MG63 (cell line): Measurements from ENCODE around the gene MICB. TPM values are rescaled to one million over a fixed set of nuclear protein-coding genes. Genes with fewer than 3 reads are reported as not detected.
A peak's percentile ranks its signal among the peaks of the same experiment; 100 is the strongest.
"Not testable (repeated sequence)": the region's sequence is repeated elsewhere in the genome, so short reads cannot be mapped to it uniquely, and the experiment has no call there.

ENCODE experiments used
- DNase-seq: peaks from one replicate; pipeline ENCODE4 v3.0.0-alpha.2; 2020
- H3K27me3 ChIP-seq: fragments of 250-450 bp; sonication (Bioruptor Pico); 2 replicates; pipeline ENCODE4 v1.5.1; 2020; ENCODE audit warnings: mild to moderate bottlenecking, moderate library complexity
- H3K36me3 ChIP-seq: fragments of 250-450 bp; sonication (Bioruptor Pico); 2 replicates; pipeline ENCODE4 v1.5.1; 2020; ENCODE audit warnings: mild to moderate bottlenecking, moderate library complexity
- H3K4me3 ChIP-seq: fragments of 250-450 bp; sonication (Bioruptor Pico); 2 replicates; pipeline ENCODE4 v1.5.1; 2020; ENCODE audit warnings: mild to moderate bottlenecking, moderate library complexity
- H3K9me3 ChIP-seq: fragments of 250-450 bp; sonication (Bioruptor Pico); 2 replicates; pipeline ENCODE4 v1.5.1; 2020; ENCODE audit warnings: mild to moderate bottlenecking, moderate library complexity
- total RNA-seq: library from RNA; depleted of rRNA; stranded (reverse); fragments of >200 nt; shearing (Covaris generic); gene quantifications from 2 replicates; pipeline ENCODE4 v1.2.3, GENCODE V29; 2014; ENCODE audit warnings: low replicate concordance

The MICB gene
- total RNA-seq, 1 experiment from 2014 or later, result 17.6 TPM

DNA sequence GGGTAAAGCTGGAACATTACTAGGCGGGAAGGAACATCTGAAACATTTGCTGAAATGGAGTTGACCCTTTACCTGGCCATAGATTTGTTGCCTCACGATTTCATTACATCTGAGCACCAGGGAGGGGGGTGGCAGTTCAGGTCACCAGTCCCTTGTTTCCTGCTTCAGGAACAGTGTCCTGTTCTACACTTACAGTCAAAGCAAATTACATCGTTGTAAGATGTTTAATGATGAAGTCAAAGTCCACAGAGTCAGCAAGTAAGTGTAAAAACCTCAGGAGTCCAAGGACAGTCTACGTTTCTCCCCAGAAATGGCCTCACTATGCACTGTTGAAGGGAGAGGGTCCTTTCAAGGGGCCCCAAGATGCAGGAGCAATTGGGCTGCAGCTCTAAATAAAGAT, 8.9 kb upstream of the MICB start:
- Histone ChIP-seq H3K36me3 (no peaks in the 10 kb centered on the region), H3K4me3 (no peak overlapping the region), H3K27me3 (no peaks in the 10 kb centered on the region), H3K9me3 (no peaks in the 10 kb centered on the region)
- no peak for DNase-seq

DNA sequence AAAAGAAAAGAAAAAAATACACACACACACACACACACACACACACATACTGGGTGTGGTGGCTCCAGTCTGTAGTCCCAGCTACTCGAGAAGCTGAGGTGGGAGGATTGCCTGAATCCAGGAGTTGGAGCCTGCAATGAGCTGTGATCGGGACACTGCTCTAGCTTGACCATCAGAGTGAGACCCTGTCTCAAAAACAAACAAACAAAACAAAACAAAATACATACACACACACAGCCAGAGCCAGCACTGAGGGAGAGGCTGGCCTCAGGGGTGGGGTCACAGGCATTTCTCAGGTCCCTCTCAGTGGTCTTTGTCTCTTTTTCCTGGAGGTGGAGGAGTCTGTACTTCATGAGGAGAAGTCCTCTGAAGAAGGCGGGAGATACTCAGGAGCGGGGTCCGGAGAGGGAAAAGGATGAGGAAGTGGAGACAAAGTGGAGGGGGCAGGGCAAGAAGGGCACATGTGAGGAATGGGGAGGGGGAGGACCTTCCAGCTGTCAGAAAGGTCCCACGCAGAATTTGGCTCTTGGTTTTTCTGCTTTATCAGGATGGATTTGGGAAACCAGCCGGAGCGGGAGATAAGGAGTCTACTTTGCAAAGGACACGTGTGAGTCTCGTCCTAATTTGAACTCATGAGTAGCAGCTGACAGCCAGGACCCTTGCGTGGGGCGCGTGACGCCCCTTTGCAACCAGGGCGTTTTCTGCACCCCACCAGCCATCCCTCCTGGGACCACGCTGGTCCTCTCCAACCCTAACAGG, 7.7 kb upstream of the MICB start:
- DNase-seq, result no peak
- Histone ChIP-seq H3K36me3 (no peaks in the 10 kb centered on the region), H3K27me3 (no peaks in the 10 kb centered on the region), H3K4me3 (no peak overlapping the region), H3K9me3 (no peaks in the 10 kb centered on the region)

DNA sequence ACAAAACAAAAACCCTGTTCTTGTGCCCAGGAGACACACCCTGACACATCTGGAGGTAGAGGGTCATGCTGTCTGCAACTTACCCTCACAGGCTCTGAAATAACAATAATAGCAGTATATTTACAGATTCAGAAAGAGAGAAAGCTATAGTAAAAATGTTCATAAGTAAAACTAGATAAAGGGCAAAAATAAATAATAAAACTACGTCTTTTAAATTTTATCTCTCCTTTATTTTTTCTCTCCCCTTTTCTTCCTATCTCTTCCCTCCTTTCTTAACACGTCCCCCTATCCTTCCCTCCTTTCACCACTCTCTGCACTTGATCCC, 4.4 kb upstream of the MICB start:
- not testable (repeated sequence) for DNase-seq, H3K36me3 ChIP-seq, H3K9me3 ChIP-seq, H3K27me3 ChIP-seq
- peak overlapping the region; percentile 62 for H3K4me3 ChIP-seq

DNA sequence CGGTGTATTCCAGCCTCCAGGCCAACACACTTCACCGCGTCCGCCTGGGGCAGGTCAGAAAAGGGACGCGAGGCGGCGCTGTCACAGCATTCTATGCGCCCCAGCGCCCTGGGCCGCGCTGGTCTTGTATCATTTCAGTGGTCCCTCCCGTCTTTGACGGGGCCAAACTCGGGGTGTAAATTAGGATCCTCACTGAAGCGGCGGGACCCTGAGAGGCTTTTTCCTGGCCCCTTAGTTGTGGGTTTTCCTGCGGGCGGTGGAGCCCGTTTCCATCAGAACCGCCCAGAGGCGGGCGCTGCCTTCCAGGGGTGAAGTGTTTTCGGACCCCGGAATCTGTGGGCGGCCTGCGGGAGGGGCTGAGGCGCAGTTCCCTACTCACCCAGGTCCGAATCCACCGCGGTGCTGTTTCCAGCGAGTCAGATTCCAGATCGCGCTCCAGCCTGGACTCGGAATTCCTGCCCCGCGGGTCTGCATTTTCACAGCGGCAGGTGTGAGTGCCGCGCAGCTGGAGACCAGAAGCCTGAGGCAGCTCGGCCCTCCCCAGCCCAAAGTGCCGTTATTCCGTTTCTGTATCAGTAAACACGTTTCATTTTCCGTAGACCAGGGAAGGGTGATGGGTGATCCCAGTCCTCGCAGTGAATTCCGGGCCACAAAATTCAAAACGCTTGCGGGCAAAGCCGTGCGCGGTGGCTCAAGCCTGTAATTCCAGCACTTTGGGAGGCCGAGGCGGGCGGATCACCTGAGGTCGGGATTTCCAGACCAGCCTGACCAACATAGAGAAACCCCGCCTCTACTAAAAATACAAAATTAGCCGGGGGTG, 3.9 kb upstream of the MICB start:
- no peaks in the 10 kb centered on the region for H3K36me3 ChIP-seq
- H3K9me3 ChIP-seq, result no peaks in the 10 kb centered on the region
- peak; percentile 72 for DNase-seq
- H3K4me3 ChIP-seq, result peak overlapping the region; percentile 62
- no peaks in the 10 kb centered on the region for H3K27me3 ChIP-seq

DNA sequence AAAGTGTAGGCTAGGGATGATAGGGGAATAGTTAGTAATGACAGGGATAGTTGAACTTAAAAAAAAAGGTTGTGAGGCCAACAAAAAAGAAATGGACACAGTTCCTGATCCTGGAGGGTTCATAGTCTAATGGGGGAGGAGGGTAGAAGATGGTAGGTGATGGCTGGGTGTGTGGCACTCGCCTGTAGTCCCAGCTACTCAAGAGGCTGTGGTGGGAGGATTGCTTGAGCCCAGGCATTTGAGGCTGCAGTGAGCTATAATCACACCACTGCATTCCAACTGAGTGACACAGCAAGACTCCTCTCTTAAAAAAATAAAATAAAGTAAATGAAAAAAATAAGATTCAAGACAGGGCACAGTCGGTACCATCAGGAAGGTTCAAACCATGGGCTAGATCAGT, 2.4 kb upstream of the MICB start:
- Histone ChIP-seq H3K36me3 (no peaks in the 10 kb centered on the region), H3K9me3 (no peaks in the 10 kb centered on the region), H3K27me3 (no peaks in the 10 kb centered on the region), H3K4me3 (peak overlapping the region; percentile 62)
- peak; percentile 56 for DNase-seq

DNA sequence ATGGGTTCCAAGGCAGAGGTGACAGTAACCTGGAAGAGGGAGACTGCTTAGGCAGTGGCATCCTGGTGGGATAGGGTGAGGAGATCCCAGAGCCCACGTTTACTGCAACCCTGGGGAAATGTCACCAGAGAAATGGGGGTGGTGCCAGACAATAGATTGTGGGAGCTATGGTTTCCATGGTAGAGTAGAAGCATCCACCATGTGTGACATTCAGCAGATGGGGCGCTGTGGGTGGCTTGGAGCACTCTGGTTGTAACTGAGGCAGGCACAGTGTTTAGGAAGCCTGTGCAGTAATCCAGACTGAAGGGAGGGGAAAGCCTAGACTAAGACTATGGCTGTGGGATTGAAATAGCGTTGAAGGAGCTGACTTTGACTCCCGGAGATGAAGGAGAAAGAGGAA, 1.1 kb upstream of the MICB start:
- H3K9me3 ChIP-seq, H3K27me3 ChIP-seq, H3K4me3 ChIP-seq, H3K36me3 ChIP-seq, DNase-seq: not testable (repeated sequence)

DNA sequence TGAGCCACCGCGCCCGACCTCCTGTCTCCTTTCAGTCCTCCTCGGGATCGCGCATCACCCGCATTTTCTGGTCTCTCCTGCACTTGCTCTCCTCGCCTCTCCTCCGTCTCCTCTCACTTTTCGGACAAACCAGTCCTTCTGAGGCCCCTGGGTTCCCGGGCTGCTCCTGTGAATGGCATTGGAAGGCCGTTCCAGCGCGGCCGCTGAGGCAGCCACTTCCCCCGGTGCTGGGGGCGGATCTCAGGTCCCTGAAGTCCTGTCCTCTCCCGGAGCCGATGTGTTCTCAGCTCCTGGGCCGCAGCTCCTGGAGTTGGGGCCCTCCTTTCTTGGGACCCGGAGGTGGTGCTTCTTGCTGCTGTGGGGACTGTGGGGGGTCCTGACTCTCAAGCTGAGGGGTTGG, 803 bp downstream of the MICB start:
- H3K27me3 ChIP-seq, result no peaks in the 10 kb centered on the region
- H3K4me3 ChIP-seq, result no peak overlapping the region
- DNase-seq, result no peak
- no peaks in the 10 kb centered on the region for H3K9me3 ChIP-seq
- no peaks in the 10 kb centered on the region; the same call in 1 of the 2 replicates for H3K36me3 ChIP-seq

DNA sequence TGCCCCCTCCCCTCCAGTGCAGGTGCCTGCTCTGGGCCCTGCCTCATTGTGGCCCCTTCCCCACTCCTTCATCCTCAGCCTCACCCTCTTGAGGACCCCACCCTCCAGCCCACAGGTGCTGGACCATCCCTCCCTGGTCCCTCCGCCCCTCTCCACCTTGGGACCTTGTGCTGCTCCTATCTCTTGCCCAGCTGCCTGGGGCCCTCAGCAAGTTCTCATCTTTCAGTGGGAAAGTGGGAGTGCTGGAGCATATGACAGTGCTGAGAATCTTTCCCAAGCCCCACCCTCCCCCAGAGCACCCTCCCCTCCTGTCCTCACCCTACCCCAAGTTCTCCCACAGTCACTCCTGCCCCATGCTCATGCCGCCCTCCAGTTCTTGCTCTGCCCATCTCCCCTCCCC, 1.7 kb downstream of the MICB start:
- H3K27me3 ChIP-seq, H3K4me3 ChIP-seq, DNase-seq, H3K9me3 ChIP-seq, H3K36me3 ChIP-seq: not testable (repeated sequence)

DNA sequence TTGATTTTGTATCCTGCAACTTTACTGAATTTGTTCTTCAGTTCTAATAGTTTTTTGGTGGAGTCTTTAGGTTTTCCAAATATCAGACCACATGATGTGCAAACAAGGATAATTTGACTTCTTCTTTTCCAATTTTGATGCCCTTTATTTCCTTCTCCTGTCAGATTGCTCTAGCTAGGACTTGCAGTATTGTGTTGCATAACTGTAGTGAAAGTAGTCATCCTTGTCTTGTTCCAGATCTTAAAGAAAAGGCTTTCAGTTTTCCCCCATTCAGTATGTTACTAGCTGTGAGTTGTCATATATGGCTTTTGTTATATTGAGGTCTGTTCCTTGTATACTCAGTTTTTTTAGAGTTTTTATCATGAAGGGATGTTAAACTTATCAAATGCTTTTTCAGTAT, 4.6 kb downstream of the MICB start:
- no peak for DNase-seq
- Histone ChIP-seq H3K36me3 (peaks cover 2% of the 10 kb centered on the region; the same call in 1 of the 2 replicates), H3K4me3 (no peak overlapping the region), H3K9me3 (no peaks in the 10 kb centered on the region), H3K27me3 (no peaks in the 10 kb centered on the region)

DNA sequence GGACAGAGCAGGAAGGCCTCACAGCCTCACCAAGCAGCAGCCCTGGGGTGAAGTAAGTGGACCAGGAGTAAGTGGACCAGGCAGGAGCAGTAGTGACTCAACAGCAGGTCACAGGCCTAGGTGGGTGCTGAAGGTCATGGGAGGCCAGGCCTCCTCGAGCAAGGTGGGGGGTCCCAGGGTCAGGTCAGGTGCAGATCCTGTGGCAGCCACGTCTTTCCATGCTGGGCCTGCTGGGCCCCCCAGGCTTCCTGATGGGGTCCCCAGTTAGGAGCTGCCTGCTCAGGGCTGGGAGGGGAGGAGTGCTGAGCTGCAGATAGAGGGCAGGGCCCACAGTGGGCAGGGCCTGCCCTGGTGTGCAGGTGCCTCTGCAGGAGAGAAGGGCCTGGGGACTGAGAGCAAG, 11.1 kb downstream of the MICB start:
- H3K4me3 ChIP-seq, H3K9me3 ChIP-seq, H3K27me3 ChIP-seq, DNase-seq: not testable (repeated sequence)
- peaks cover 21% of the 10 kb centered on the region for H3K36me3 ChIP-seq

DNA sequence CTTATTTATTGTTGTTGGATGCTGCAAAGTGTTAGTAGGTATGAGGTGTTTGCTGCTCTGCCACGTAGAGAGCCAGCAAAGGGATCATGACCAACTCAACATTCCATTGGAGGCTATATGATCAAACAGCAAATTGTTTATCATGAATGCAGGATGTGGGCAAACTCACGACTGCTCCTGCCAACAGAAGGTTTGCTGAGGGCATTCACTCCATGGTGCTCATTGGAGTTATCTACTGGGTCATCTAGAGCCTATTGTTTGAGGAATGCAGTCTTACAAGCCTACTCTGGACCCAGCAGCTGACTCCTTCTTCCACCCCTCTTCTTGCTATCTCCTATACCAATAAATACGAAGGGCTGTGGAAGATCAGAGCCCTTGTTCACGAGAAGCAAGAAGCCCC, 12.1 kb downstream of the MICB start:
- Histone ChIP-seq H3K9me3 (no peaks in the 10 kb centered on the region), H3K27me3 (no peaks in the 10 kb centered on the region), H3K4me3 (no peak overlapping the region), H3K36me3 (peaks cover 21% of the 10 kb centered on the region)
- peak; percentile 80 for DNase-seq

DNA sequence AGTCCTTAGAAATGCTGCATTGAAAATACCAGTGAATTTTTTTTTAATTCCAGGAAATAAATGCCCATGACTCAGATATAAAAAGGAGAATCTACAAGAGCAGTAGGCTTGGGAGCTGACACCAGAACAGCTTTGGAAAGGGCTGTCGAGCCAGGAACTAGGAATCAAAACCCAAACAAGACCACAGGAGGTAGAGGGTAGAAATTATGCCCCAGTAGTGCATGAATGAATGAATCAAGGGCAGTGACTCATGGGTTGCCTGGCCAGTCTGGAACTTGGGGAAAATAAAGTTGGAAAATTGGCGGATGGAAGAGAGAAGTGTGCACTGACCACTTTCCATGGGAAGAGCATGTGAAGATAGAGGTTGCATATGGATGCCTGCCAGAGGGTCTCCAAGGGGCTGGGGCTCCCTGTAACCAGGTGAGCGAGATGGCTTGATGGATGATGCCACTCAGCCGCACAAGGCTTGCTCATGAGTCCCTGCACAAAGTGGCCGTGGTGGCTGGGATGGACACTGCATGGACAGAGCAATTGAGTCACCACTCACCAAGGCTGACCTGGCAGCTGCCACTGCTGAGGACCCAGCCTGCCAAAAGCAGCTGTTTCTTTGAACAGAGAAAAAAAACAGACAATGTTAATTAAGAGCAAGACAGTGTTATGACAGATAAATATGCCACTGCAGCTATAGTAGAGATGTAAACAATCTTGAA, 15.7 kb downstream of the MICB start:
- H3K4me3 ChIP-seq, result no peak overlapping the region
- no peaks in the 10 kb centered on the region for H3K27me3 ChIP-seq
- no peaks in the 10 kb centered on the region for H3K9me3 ChIP-seq
- DNase-seq, result peak; percentile 65
- H3K36me3 ChIP-seq, result peaks cover 19% of the 10 kb centered on the region

DNA sequence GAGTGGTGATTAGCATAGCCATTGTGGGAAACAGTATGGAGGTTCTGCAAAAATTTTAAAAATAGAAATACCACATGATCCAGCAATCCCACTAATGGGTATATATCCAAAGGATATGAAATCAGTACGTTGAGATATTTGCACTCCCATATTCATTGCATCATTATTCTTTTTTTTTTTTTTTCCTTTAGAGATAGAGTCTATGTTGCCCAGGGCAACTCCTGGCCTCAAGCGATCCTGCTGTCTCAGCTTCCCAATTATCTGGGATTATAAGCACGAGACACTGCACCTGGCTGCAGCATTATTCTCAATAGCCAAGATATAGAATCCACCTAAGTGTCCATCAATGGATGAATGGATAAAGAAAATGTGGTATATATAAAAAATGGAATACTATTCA, 23.9 kb downstream of the MICB start:
- H3K9me3 ChIP-seq, result no peaks in the 10 kb centered on the region
- H3K27me3 ChIP-seq, result no peaks in the 10 kb centered on the region
- H3K4me3 ChIP-seq, result no peak overlapping the region
- DNase-seq, result no peak
- no peaks in the 10 kb centered on the region for H3K36me3 ChIP-seq

DNA sequence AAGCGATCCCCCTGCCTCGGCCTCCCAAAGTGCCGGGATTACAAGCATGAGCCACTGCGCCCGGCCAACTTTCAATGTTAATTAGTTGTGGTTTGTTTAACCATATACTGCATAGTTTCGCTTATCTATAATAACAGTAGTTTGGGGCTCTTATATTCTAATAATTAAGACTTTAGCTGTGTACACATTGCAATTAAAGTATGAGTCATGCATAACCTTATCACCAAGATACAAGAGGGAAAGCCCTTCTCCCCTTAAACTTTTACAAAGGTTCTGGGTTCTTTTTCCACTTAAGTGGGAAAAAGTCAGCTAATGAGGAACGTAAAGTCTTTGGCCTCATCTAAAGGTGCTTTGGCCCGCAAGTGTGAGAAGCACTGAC, 27.6 kb downstream of the MICB start:
- no peak for DNase-seq
- Histone ChIP-seq H3K27me3 (no peaks in the 10 kb centered on the region), H3K9me3 (no peaks in the 10 kb centered on the region), H3K4me3 (no peak overlapping the region), H3K36me3 (peaks cover 1% of the 10 kb centered on the region; the same call in 1 of the 2 replicates)

DNA sequence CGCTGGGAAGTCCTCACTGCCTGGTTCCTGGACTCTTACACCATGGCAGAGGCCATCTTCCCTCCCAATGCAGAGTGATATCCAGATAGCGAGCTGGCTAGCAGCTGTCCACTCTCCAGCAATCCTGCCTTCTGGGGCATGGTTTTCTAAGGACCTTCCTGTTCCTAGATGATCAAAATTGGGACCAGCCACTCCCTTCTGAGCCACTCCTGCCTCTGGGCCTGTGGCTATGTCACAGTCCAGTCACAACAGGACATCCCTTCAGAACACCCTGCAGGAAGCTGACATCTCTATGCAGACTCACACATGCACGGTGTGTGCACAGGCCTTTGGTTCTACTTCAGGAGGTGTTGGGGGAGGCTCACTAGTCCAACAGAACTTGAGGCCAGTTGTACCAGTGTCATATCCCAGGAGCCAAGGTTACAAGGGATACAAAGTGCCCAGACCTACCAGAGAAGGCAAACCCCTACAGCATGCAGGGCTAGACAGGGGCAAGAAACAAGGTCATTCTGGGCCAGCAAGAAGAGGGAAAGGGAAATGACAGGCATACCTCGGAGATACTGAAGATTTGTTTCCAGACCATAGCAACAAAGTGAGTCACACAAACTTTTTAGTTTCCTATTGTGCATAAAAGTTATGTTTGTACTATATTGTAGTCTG, 28.1 kb downstream of the MICB start:
- no peak overlapping the region for H3K4me3 ChIP-seq
- no peak for DNase-seq
- H3K9me3 ChIP-seq, result no peaks in the 10 kb centered on the region
- peaks cover 5% of the 10 kb centered on the region; the same call in 1 of the 2 replicates for H3K36me3 ChIP-seq
- no peaks in the 10 kb centered on the region for H3K27me3 ChIP-seq

DNA sequence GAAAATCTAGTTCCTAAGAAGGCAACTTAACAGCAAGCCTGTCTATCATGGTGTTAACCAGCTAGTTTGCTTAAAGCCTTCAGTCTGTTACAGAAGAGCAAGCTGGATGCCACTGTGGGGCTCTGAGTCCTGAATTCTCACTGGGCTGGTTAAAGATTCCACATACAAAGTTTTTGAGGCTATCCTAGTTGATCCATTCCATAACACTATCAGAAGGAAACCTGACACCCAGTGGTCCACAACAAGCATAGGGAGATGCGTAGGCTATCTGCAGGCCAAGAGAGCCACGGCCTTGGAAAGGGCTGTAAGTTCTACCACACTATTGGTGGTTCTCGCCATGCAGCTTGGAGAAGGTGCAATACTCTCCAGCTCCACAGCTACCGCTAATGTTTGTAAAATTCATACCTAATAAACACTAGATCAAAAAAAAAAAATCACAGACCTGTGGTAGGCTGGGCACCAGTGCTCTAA, 30.4 kb downstream of the MICB start:
- Histone ChIP-seq H3K9me3 (no peaks in the 10 kb centered on the region), H3K4me3 (no peak overlapping the region), H3K27me3 (no peaks in the 10 kb centered on the region), H3K36me3 (peaks cover 16% of the 10 kb centered on the region)
- no peak for DNase-seq

DNA sequence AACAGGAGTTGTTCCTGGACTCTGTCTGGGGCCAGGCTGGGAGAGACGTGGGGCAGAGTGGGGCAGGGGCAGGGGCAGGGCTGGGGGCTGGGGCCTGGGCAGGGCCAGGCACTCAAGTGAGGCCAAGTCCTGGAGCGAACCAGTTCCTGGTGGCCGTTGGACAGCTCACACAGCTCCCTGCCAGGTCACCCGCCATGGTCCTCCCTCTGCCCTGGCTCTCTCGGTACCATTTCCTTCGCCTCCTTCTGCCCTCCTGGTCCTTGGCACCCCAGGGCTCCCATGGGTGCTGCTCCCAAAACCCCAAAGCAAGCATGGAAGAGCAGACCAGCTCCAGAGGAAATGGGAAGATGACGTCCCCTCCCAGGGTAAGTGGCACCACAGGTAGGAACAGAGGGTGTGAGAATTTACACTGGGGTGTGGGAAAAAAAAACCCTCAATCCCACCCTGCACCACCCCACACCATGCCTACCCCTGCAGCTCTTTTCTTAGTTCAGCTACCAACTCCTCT, 30.9 kb downstream of the MICB start, which contains the start of gene MCCD1:
Gene MCCD1 (plus strand): TSS at position 142 of the 508 bp plus-strand sequence. CDS start 53 bp downstream, at position 195.
- Histone ChIP-seq H3K36me3 (peaks cover 21% of the 10 kb centered on the region), H3K27me3 (no peaks in the 10 kb centered on the region), H3K9me3 (no peaks in the 10 kb centered on the region), H3K4me3 (no peak within 1 kb of the TSS)
- DNase-seq, result no peak
